OCI-LY3 (cell line): ENCODE measurements around the gene GPR132.

Experiments
- H2AFZ ChIP-seq: fragments of 200-600, 300-600 bp; shearing (Covaris generic); 2 replicates; pipeline ENCODE4 v1.6.0; 2014; ENCODE audit warnings: antibody characterized with exemption, low read depth, low read length
- H3K27ac ChIP-seq: fragments of 200-600, 300-600 bp; sonication (generic); 2 replicates; pipeline ENCODE4 v1.5.1; 2014; ENCODE audit warnings: mild to moderate bottlenecking, low read length, moderate library complexity, mixed read lengths
- H3K27me3 ChIP-seq: fragments of 200-600, 300-600 bp; sonication (generic); 2 replicates; pipeline ENCODE4 v1.6.1; 2014; ENCODE audit warnings: low read depth, low read length, mixed read lengths
- H3K36me3 ChIP-seq: fragments of 200-600, 300-600 bp; sonication (generic); replicated peaks from 2 replicates; pipeline ENCODE3; 2014; ENCODE audit warnings: low read depth, low read length, mixed read lengths
- H3K4me1 ChIP-seq: fragments of 300-600, 200-600 bp; sonication (generic); 2 replicates; pipeline ENCODE4 v1.6.1; 2014; ENCODE audit warnings: low read length, mixed read lengths
- H3K4me2 ChIP-seq: fragments of 200-600, 300-600 bp; sonication (generic); 2 replicates; pipeline ENCODE4 v1.6.1; 2014; ENCODE audit warnings: low read length, mixed read lengths
- H3K4me3 ChIP-seq: fragments of 300-600, 200-600 bp; sonication (generic); 2 replicates; pipeline ENCODE4 v1.5.1; 2014; ENCODE audit warnings: antibody characterized with exemption, mild to moderate bottlenecking, low read length, moderate library complexity
- H3K79me2 ChIP-seq: fragments of 300-600, 200-600 bp; shearing (Covaris generic); 2 replicates; pipeline ENCODE4 v1.6.1; 2014; ENCODE audit warnings: mild to moderate bottlenecking, low read length, mixed read lengths
- H3K9ac ChIP-seq: fragments of 300-600, 200-600 bp; shearing (Covaris generic); 2 replicates; pipeline ENCODE4 v1.6.0; 2014; ENCODE audit warnings: mild to moderate bottlenecking, low read length, moderate library complexity
- H3K9me3 ChIP-seq: fragments of 200-600, 300-600 bp; shearing (Covaris generic); 2 replicates; pipeline ENCODE4 v1.6.1; 2014; ENCODE audit warnings: low read length, mixed read lengths; ENCODE audit not compliant: insufficient read depth
- H4K20me1 ChIP-seq: fragments of 200-600, 300-600 bp; sonication (generic); 2 replicates; pipeline ENCODE4 v1.6.1; 2016; ENCODE audit warnings: low read length, mixed read lengths; ENCODE audit not compliant: insufficient read depth
- CTCF ChIP-seq: fragments of 200-600, 300-600 bp; sonication (generic); IDR thresholded peaks from 2 replicates; pipeline ENCODE4 v1.5.1; 2014; ENCODE audit warnings: antibody characterized with exemption, low read length, low read depth
- EZH2phosphoT487 ChIP-seq: fragments of 200-600 bp; shearing (Covaris generic); IDR thresholded peaks from 2 replicates; pipeline ENCODE4 v1.6.1; 2018; ENCODE audit warnings: antibody characterized with exemption, mixed run types, low read depth

The GPR132 gene

GRCh38 chr14:105086833-105087307 is 21.6 kb upstream of the GPR132 start:
- H3K27me3 ChIP-seq: no peaks in the 10 kb centered on the region
- H3K36me3 ChIP-seq: no peaks in the 10 kb centered on the region
- H3K4me2 ChIP-seq: peak overlapping the region; percentile 93
- peak overlapping the region; percentile 60 for H3K27ac ChIP-seq
- peak overlapping the region; percentile 79 for H3K4me3 ChIP-seq
- H3K79me2 ChIP-seq: no peaks in the 10 kb centered on the region
- no peak overlapping the region for H2AFZ ChIP-seq
- peaks cover 30% of the 10 kb centered on the region for H3K4me1 ChIP-seq
- H3K9ac ChIP-seq: peak overlapping the region; percentile 86
- H4K20me1 ChIP-seq: peaks cover 5% of the 10 kb centered on the region; the same call in 1 of the 2 replicates
- no peaks in the 10 kb centered on the region for H3K9me3 ChIP-seq
- TF ChIP-seq EZH2phosphoT487 (no peak), CTCF (peak; percentile 68)

DNA sequence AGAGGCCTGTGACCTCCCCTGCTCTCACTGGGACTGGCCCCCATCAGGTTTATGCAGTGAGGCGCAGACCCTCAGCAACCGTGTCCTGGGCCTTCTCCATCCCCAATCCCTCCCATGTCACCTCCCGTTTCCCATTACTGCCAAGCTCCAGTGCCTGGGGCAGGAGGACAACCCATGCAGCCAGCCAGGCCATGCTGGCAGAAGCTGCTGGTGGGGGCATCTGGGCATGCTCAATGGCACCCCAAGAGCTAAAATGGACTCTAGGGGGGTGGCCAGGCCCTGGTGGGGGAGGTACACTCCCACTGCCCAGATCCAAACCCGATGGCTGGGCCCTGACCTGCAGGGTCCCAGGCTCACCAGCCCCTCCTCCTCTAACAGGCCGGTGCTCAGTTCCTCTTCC is 20.5 kb upstream of the GPR132 start:
- H4K20me1 ChIP-seq: peaks cover 2% of the 10 kb centered on the region; the same call in 1 of the 2 replicates
- peak overlapping the region; percentile 93 for H3K4me2 ChIP-seq
- H3K79me2 ChIP-seq: no peaks in the 10 kb centered on the region
- no peak overlapping the region for H3K27ac ChIP-seq
- H3K9me3 ChIP-seq: no peaks in the 10 kb centered on the region
- peaks cover 36% of the 10 kb centered on the region for H3K4me1 ChIP-seq
- H3K27me3 ChIP-seq: no peaks in the 10 kb centered on the region
- no peak overlapping the region for H2AFZ ChIP-seq
- H3K4me3 ChIP-seq: no peak overlapping the region
- no peaks in the 10 kb centered on the region for H3K36me3 ChIP-seq
- TF ChIP-seq CTCF (no peak), EZH2phosphoT487 (no peak)
- no peak overlapping the region for H3K9ac ChIP-seq

DNA sequence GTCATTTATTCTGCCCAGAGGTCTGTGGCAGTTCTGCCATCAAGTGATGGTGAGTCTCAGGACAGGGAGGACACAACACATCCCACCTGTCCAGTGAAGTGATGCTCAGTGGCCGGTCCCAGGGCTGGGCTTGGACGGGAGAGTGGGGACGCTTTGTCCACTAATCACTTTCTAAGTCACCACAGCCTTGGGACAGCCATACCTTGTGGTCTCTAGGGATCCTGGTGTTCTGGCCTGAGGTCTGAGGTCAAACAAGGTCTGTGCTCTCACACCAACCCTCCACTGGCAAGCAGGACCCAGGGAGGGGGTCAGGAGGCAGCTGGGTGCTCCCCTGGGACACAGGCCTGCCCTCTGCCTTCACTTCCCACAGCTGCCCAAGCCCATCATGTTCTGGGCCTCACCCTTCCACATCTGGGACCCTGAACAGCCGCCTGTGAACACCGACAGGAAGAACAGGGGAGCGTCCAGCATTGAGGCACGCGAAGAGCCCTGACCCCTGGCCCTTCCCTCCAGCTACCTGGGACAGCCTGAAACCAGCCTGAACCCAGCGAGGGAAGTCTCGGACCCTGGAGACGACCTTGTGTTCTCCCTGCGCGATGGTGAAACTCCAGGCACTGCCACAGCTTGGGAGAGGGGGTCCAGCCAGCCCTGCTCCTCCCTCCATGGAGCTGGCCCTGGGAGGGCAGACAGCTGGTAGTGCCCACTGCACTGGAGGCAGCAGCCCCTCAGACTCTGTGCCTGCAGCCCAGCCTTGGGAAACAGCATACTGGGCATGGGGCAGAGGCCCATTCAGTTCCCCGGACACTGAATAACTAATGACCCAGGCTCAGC is 19.7 kb upstream of the GPR132 start:
- Histone ChIP-seq H3K9ac (no peak overlapping the region), H3K36me3 (no peaks in the 10 kb centered on the region), H3K27me3 (no peaks in the 10 kb centered on the region), H2AFZ (no peak overlapping the region), H3K4me3 (no peak overlapping the region), H3K9me3 (no peaks in the 10 kb centered on the region), H4K20me1 (no peaks in the 10 kb centered on the region), H3K4me1 (peaks cover 30% of the 10 kb centered on the region), H3K4me2 (no peak overlapping the region), H3K27ac (no peak overlapping the region), H3K79me2 (no peaks in the 10 kb centered on the region)
- TF ChIP-seq CTCF (no peak), EZH2phosphoT487 (no peak)

DNA sequence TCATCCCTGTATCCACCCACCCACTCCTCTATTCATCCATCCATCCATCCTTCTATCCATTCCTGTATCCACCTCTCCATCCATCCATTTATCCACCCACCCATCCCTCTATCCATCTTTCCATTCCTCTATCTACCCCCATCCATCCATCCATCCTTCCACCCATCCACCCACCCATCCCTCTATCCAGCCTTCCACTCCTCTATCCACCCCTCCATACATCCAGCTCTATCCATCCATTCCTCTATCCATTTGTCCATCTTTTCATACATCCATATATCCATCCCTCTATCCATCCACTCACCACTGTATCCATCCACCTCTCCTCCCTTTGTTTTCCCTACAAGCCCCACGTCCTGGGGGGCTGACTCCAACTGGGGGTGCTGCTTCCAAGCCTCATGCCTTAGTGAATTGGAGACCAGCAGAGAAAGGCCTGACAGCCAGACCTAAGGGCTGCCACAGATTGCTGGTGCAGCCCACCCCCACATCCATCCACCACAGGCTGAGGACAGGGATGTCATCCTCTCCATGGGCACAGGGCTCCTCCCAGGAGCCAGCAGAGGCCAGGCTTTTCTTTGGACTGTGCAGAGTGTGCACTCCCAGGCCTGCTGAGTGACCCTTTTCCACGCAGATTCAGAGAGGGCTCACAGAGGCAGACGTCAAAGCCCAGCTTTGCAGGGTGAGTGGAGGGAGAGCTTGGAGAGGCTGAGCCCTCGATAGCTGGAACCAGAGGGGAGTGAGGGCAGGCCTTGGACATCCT is 18.9 kb upstream of the GPR132 start:
- Histone ChIP-seq H3K4me3 (no peak overlapping the region), H3K9me3 (no peaks in the 10 kb centered on the region), H3K79me2 (no peaks in the 10 kb centered on the region), H3K27ac (no peak overlapping the region), H2AFZ (no peak overlapping the region), H3K4me2 (no peak overlapping the region), H3K27me3 (no peaks in the 10 kb centered on the region), H3K36me3 (no peaks in the 10 kb centered on the region), H3K9ac (no peak overlapping the region), H3K4me1 (peaks cover 30% of the 10 kb centered on the region), H4K20me1 (no peaks in the 10 kb centered on the region)
- TF ChIP-seq EZH2phosphoT487 (no peak), CTCF (no peak)
